Neuron (in vitro differentiated cells): ENCODE data around the gene MYO3B.

Experiments used
- H2AFZ ChIP-seq: one replicate; pipeline ENCODE4 v1.6.1; 2013; ENCODE audit warnings: low read depth, mild to moderate bottlenecking, inconsistent platforms, low read length, moderate library complexity
- H3K27me3 ChIP-seq: one replicate; pipeline ENCODE4 v1.6.1; 2013; ENCODE audit warnings: low read length; ENCODE audit not compliant: insufficient read depth
- H3K36me3 ChIP-seq: one replicate; pipeline ENCODE4 v1.6.1; 2013; ENCODE audit warnings: low read length; ENCODE audit not compliant: insufficient read depth
- H3K4me1 ChIP-seq: one replicate; pipeline ENCODE4 v1.6.1; 2013; ENCODE audit warnings: low read length; ENCODE audit not compliant: insufficient read depth
- H3K4me3 ChIP-seq: 2 replicates; pipeline ENCODE4 v1.5.1; 2013; ENCODE audit warnings: mild to moderate bottlenecking, low read length, moderate library complexity
- H3K9me3 ChIP-seq: one replicate; pipeline ENCODE4 v1.6.1; 2013; ENCODE audit warnings: low read length

Gene MYO3B

DNA sequence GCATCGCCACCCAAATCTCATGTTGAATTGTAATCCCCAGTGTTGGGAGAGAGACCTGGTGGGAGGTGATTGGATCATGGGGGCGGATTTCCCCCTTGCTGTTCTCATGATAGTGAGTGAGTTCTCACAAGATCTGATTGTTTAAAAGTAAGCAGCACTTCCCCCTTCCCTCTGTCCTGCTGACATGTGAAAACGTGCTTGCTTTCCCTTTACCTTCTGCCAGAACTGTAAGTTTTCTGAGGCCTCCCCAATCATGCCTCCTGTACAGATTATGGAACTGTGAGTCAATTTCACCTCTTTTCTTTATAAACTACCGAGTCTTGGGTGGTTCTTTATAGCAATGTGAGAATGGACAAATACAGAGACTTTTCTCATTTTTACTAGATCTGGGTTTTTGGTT lies 375.8 kb downstream of the MYO3B start:
- Histone ChIP-seq H3K4me3 (no peak overlapping the region), H3K27me3 (no peaks in the 10 kb centered on the region), H3K36me3 (no peaks in the 10 kb centered on the region), H2AFZ (no peak overlapping the region), H3K4me1 (no peaks in the 10 kb centered on the region), H3K9me3 (no peaks in the 10 kb centered on the region)

DNA sequence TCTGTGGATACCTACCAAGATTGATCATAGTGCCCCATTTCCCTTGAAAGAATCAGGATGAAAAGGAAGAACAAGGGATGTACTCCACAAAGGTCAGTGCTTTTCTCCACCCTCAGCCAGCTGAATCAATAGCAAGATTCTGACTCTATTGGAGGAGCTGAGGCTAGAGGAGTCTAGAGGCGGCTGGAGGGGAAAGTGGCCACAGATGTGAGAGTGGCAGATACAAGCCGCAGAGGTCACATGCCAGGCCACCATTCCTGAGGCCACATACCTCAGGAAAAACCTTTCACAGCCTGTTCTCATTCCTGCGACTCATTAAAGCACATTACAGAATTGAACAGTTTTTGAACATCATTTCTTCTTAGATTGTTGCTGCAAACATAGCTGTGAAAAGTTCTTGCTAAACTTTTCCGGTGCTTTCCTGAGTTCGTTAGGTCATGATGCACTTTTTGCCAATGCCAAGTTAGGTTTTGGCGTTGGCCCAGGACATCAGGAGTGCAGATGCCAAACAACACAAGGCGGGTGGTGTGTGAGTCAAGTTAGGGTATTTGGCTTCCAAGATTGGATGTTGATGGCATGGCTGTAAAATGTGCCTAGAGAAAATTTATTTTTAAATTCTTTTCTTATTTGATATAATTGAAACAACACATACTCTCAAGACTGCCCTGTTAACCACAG lies 376.5 kb downstream of the MYO3B start:
- Histone ChIP-seq H3K4me1 (no peaks in the 10 kb centered on the region), H3K27me3 (no peaks in the 10 kb centered on the region), H2AFZ (no peak overlapping the region), H3K9me3 (no peaks in the 10 kb centered on the region), H3K4me3 (no peak overlapping the region), H3K36me3 (no peaks in the 10 kb centered on the region)

DNA sequence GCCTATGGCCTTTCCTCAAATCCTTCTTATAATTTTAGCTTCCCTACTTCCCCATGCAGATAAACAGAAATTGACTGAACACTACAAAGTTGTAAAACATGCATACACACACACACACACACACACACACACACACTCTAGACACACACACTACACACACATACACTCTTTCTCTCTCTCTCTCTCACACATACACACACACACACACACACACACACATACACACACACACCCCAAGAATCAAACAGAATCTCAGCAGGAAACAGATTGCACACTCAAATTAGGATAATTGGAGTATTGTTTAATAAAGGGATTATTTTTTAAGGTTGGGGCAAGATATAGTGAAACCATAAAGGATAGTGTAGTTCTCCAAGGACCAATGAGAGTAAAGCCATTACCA lies 385.0 kb downstream of the MYO3B start:
- no peaks in the 10 kb centered on the region for H3K27me3 ChIP-seq
- H2AFZ ChIP-seq, result no peak overlapping the region
- H3K36me3 ChIP-seq, result no peaks in the 10 kb centered on the region
- H3K4me1 ChIP-seq, result peaks cover 6% of the 10 kb centered on the region
- no peak overlapping the region for H3K4me3 ChIP-seq
- no peaks in the 10 kb centered on the region for H3K9me3 ChIP-seq

DNA sequence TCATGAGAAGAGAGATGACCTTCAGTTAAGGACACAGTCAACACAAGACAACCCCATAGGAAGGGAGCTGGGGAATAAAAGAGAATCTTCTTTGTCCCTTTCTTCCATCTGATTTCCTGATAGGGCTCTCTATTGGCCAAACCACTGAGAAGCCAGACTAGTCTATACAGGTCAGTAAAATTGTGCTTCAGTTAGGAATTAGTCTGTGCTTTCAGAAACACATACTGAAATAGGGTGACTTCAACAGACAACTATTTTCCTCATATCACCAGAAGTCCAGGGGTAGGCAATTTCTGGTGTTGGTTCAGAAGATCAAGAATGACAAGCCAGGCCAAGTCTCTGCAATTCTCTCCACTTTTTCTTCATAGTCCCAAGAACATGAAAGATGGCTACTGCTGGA lies 385.5 kb downstream of the MYO3B start:
- Histone ChIP-seq H3K27me3 (no peaks in the 10 kb centered on the region), H3K4me1 (peaks cover 7% of the 10 kb centered on the region), H3K4me3 (no peak overlapping the region), H3K36me3 (no peaks in the 10 kb centered on the region), H2AFZ (no peak overlapping the region), H3K9me3 (no peaks in the 10 kb centered on the region)

DNA sequence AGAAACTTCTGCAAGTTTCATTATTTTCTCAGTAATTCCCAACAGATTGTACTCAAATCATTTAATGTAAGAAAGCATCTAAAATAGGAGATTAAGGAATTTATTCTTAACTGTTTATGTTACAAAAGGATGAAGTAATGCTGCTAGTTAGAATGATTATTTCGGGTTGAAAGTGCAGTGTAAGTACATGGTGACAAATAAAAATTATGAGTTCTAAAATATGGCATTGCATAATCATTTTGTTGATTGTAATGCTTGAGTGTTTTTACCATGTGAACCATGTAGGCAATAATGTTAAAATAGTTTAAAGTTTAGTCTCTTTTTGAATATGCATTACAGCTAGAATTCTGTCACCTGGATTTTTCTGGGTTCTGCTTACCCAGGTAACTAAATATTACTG lies 388.2 kb downstream of the MYO3B start:
- H3K4me1 ChIP-seq, result peaks cover 10% of the 10 kb centered on the region
- no peaks in the 10 kb centered on the region for H3K27me3 ChIP-seq
- no peaks in the 10 kb centered on the region for H3K36me3 ChIP-seq
- no peak overlapping the region for H3K4me3 ChIP-seq
- no peaks in the 10 kb centered on the region for H3K9me3 ChIP-seq
- no peak overlapping the region for H2AFZ ChIP-seq

DNA sequence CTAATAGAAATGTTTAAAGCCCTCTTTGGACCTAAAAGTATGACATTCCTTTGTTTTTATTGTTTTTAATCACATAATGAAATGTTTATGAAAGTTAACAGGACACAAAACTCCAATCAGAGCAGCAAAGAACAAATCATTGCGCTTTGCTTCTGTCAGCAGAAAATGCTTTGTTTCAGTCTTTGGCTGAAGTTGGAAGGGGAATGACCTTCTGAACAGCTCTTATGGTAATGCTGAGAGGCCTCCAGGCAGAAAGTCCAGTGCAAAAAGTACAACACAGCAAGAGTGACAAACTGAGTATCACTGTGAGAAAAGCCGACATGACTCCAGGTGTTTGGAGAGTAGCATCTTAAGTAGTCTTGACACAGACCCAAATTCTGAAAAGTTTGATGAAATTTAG lies 389.5 kb downstream of the MYO3B start:
- Histone ChIP-seq H3K4me3 (no peak overlapping the region), H3K27me3 (no peaks in the 10 kb centered on the region), H3K9me3 (no peaks in the 10 kb centered on the region), H3K4me1 (peaks cover 10% of the 10 kb centered on the region), H3K36me3 (no peaks in the 10 kb centered on the region), H2AFZ (no peak overlapping the region)

DNA sequence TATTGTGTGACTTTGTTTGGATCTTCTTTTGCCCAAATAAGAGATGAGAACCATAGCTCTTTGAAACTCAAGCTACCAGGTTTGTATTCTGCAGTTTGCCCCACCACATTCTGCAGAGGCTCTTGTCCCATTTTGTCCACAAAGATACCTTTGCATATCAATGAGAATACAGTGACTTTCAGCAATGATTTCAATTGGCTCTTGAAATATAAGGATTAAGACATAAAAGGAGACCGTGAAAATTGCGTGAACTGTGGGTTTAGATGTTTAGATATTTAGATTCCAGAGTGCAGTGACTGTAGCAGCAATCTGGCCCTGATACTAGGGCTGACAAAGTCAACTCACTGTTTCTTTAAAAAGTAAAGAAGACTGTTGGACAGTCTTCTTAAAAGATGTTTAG lies 390.6 kb downstream of the MYO3B start:
- Histone ChIP-seq H3K9me3 (no peaks in the 10 kb centered on the region), H3K27me3 (no peaks in the 10 kb centered on the region), H3K4me3 (no peak overlapping the region), H3K4me1 (peaks cover 10% of the 10 kb centered on the region), H2AFZ (no peak overlapping the region), H3K36me3 (no peaks in the 10 kb centered on the region)

DNA sequence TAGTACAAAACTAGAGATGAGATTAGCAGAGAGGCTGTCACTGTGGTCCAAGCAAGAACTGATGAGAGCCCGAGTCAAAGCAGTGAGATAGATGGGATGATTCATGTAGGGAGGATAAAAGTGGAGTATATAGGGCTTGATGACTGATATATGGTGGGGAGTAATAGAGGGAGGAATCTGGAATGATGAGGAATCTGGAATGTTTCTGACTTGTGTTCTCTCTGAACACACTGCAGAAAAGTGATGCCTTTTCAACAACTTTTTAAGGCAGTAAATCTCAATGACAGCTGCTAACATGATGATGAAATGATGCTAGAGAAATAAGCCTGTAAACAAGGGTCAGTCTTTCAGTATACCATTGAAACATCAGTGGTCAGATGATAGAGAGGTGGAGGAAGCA lies 393.7 kb downstream of the MYO3B start:
- H3K4me3 ChIP-seq, result no peak overlapping the region
- H3K4me1 ChIP-seq, result peaks cover 10% of the 10 kb centered on the region
- H3K27me3 ChIP-seq, result no peaks in the 10 kb centered on the region
- no peaks in the 10 kb centered on the region for H3K9me3 ChIP-seq
- H3K36me3 ChIP-seq, result no peaks in the 10 kb centered on the region
- no peak overlapping the region for H2AFZ ChIP-seq

DNA sequence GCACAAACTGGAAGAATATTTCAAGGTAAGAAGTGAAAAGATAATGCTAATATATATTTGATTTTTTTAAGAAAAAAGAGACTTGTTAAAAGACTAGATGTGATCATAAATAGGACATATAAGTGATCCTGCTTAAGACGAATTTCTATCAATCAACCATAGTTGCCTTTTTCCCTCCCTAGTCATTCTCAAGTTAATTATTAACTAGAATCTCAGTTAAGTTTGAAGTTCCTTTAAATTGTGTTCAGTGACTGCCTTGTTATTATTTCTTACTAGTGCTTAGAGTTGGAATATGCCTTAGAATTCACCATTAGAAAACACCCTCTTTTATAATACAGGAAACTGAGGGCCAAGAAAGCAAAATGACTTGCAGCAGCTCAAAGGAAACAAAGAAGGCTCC lies 395.7 kb downstream of the MYO3B start:
- no peaks in the 10 kb centered on the region for H3K27me3 ChIP-seq
- H3K9me3 ChIP-seq, result no peaks in the 10 kb centered on the region
- H3K36me3 ChIP-seq, result no peaks in the 10 kb centered on the region
- no peak overlapping the region for H3K4me3 ChIP-seq
- peak overlapping the region; percentile 22 for H2AFZ ChIP-seq
- H3K4me1 ChIP-seq, result no peaks in the 10 kb centered on the region

DNA sequence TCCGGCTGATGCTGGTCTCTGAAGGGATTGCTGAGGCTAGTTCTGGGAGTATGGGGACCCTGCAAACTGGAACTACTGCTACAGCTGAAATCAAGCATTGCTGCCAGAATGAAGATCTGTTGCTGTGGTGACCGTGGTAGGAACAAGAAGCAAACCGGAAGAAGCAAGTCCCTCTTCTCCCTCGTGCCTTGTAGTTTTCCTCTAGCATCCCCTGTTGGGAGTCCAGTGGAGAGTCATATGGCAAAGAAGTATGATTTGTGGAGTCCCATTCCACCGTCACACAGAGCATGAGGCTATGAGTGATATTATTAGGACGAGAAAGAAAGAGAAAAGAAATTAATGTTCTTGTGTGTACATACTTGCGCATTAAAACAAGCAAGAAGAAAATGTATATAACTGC lies 398.3 kb downstream of the MYO3B start:
- Histone ChIP-seq H3K4me1 (no peaks in the 10 kb centered on the region), H3K36me3 (no peaks in the 10 kb centered on the region)

DNA sequence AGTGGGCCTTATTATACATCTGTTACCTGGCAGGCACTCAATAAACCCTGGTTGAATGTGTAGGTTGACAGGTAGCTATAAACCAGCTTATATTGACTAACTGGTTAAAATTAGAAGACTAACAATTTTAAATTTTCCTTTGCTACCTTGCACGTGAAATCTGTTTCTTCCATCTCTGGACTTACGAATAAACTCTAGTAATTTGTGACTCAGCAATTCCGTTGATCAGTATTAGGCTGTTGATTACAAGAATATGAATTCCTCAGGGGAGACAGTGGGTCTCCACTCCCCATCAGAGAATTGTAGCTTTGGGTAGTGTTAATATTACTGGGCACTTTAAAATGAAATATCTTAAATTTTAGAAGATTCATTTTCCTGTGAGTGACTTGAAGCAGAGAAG lies 399.4 kb downstream of the MYO3B start:
- peaks cover 3% of the 10 kb centered on the region for H3K4me1 ChIP-seq
- H3K27me3 ChIP-seq, result no peaks in the 10 kb centered on the region
- H3K9me3 ChIP-seq, result no peaks in the 10 kb centered on the region
- no peaks in the 10 kb centered on the region for H3K36me3 ChIP-seq
- no peak overlapping the region for H2AFZ ChIP-seq
- H3K4me3 ChIP-seq, result no peak overlapping the region

More for the DNA sequence above, 398.3 kb downstream of the MYO3B start:
- H2AFZ ChIP-seq, result no peak overlapping the region
- H3K27me3 ChIP-seq, result no peaks in the 10 kb centered on the region
- H3K4me3 ChIP-seq, result no peak overlapping the region
- H3K9me3 ChIP-seq, result no peaks in the 10 kb centered on the region

DNA sequence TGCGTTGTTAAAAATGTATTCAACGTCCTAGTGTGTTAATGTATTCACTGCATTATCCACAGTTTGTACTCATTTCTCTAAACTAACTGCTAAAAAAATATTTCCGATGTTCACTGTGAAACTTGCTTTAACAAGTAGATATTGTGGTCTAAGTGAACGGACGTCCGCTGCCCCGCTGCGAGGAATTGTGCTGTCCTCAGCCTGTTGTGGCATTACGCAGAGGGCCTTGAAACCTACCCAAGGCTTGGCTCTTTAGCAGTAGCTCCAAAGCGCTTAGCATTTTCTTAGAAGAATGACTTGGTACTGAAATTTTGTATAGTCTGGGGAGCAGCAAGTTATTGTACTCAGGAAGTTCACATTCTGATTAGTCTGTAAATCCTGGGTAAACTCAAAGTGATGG lies 400.7 kb downstream of the MYO3B start:
- no peaks in the 10 kb centered on the region for H3K36me3 ChIP-seq
- H3K4me3 ChIP-seq, result no peak overlapping the region
- H3K4me1 ChIP-seq, result peaks cover 12% of the 10 kb centered on the region
- H3K27me3 ChIP-seq, result no peaks in the 10 kb centered on the region
- H3K9me3 ChIP-seq, result no peaks in the 10 kb centered on the region
- H2AFZ ChIP-seq, result no peak overlapping the region

DNA sequence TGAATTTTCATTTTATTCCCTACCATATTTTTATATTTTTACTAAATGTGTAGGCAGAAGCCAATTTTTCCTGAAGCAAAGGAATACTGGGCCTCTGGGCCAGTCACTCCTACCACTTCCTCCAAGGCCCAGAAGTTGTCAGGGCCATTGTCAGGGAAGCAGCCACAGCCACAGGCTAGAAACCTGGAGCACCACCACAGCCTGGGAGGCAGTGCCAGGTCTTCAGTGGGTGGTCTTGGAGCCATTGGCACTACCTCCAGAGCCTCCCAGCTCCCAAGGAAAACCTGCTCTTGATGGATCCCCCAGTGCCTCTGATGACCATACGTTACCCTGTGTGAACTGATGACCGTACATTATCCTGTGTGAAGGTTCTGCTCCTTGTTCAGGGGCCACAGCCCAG lies 401.6 kb downstream of the MYO3B start:
- H3K4me1 ChIP-seq, result peaks cover 12% of the 10 kb centered on the region
- H3K36me3 ChIP-seq, result no peaks in the 10 kb centered on the region
- no peak overlapping the region for H3K4me3 ChIP-seq
- no peaks in the 10 kb centered on the region for H3K27me3 ChIP-seq
- no peaks in the 10 kb centered on the region for H3K9me3 ChIP-seq
- H2AFZ ChIP-seq, result no peak overlapping the region

DNA sequence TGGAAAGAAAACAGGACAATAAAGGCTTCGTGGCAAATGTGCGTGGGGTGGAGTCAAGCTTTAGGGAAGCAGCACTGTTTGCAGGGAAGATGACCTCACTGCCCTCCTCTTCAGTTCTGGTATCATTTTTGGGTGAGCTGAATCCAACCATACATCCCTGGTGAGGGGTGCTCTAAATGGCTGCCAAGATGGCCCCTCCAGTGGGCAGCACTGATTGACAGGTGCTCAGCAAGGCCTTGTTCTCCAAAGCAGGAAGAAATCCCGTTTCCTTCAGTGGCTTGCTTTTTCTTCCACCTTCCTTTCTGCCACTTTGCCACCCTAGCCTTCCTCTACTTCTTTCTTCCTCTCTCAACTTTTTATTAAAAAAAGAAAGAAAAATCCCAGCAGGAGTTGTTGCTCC lies 404.4 kb downstream of the MYO3B start:
- no peak overlapping the region for H3K4me3 ChIP-seq
- no peaks in the 10 kb centered on the region for H3K36me3 ChIP-seq
- H2AFZ ChIP-seq, result peak overlapping the region; percentile 64
- H3K9me3 ChIP-seq, result no peaks in the 10 kb centered on the region
- H3K27me3 ChIP-seq, result no peaks in the 10 kb centered on the region
- H3K4me1 ChIP-seq, result peaks cover 12% of the 10 kb centered on the region
